ENCODE measurements around the gene GSTM3. TPM values are rescaled to one million over a fixed set of nuclear protein-coding genes. Genes with fewer than 3 reads are reported as not detected.

GSTM3 gene
- total RNA-seq, 2 donors from 2014 or later = 68.5 to 73.8 TPM

GRCh38 chr1:109718495-109718894, 22.3 kb downstream of the GSTM3 start:
- no peaks in the 10 kb centered on the region for H3K27me3 ChIP-seq
- ATAC-seq (peak; percentile 80), DNase-seq (peak in 2 of 4 donors; percentile 45 to 51)

GRCh38 chr1:109717729-109718128, 23.1 kb downstream of the GSTM3 start:
- H3K27me3 ChIP-seq = no peaks in the 10 kb centered on the region
- WGBS, 2 donors = 75 to 78% methylated on average over 5 of the region's 5 CpGs
- ATAC-seq (no peak), DNase-seq (no peak)
- H3K9me3 ChIP-seq = no peaks in the 10 kb centered on the region
- intact Hi-C loops (cut with DNase I) = loop anchor here (5.0 kb wide), 1 partner anchor 55 kb away; no protein-coding TSS in a partner anchor
- no peak overlapping the region for H3K4me3 ChIP-seq
- TF ChIP-seq CTCF (IDR thresholded peaks at IDR 0.05) (no peak), POLR2A (IDR thresholded peaks at IDR 0.05) (no peak)
- H3K4me1 ChIP-seq = no peaks in the 10 kb centered on the region
- H3K36me3 ChIP-seq (replicated peaks in 1 of 2; ENCODE audit: insufficient read depth in 1 of 2, low read depth in 2 of 2) = no peaks in the 10 kb centered on the region
- H3K27ac ChIP-seq = no peak overlapping the region

More at GRCh38 chr1:109718495-109718894, 22.3 kb downstream of the GSTM3 start:
- Histone ChIP-seq H3K36me3 (replicated peaks in 1 of 2; ENCODE audit: insufficient read depth in 1 of 2, low read depth in 2 of 2) (no peaks in the 10 kb centered on the region), H3K9me3 (no peaks in the 10 kb centered on the region), H3K27ac (no peak overlapping the region), H3K4me1 (peaks cover 1% of the 10 kb centered on the region), H3K4me3 (no peak overlapping the region)
- TF ChIP-seq POLR2A (IDR thresholded peaks at IDR 0.05) (no peak), CTCF (IDR thresholded peaks at IDR 0.05) (peak in 5 of 7 experiments; percentile 26 to 67 (median 43))
- 11 to 26% methylated on average over 2 of the region's 2 CpGs for WGBS, 2 donors
- intact Hi-C loops (cut with DNase I) = loop anchor here (5.0 kb wide), 1 partner anchor 54 kb away; no protein-coding TSS in a partner anchor

- no peaks in the 10 kb centered on the region for H3K27me3 ChIP-seq
- H3K9me3 ChIP-seq = no peaks in the 10 kb centered on the region
- H3K36me3 ChIP-seq (replicated peaks in 1 of 2; ENCODE audit: insufficient read depth in 1 of 2, low read depth in 2 of 2) = no peaks in the 10 kb centered on the region
- 67 to 68% methylated on average over 3 of the region's 3 CpGs for WGBS, 2 donors
- no peak for DNase-seq
- ATAC-seq = no peak
- TF ChIP-seq POLR2A (IDR thresholded peaks at IDR 0.05) (no peak), CTCF (IDR thresholded peaks at IDR 0.05) (no peak)
- no peak overlapping the region for H3K4me3 ChIP-seq
- H3K4me1 ChIP-seq = no peaks in the 10 kb centered on the region
- no peak overlapping the region for H3K27ac ChIP-seq
- intact Hi-C loops (cut with DNase I) = loop anchor here (5.0 kb wide), 1 partner anchor 56 kb away; no protein-coding TSS in a partner anchor
Observed at GRCh38 chr1:109716570-109717090, 24.2 kb downstream of the GSTM3 start.

GRCh38 chr1:109716121-109716520, 24.7 kb downstream of the GSTM3 start:
- TF ChIP-seq POLR2A (IDR thresholded peaks at IDR 0.05) (no peak), CTCF (IDR thresholded peaks at IDR 0.05) (no peak)
- Histone ChIP-seq H3K4me1 (no peaks in the 10 kb centered on the region), H3K27me3 (no peaks in the 10 kb centered on the region), H3K36me3 (replicated peaks in 1 of 2; ENCODE audit: insufficient read depth in 1 of 2, low read depth in 2 of 2) (no peaks in the 10 kb centered on the region), H3K9me3 (no peaks in the 10 kb centered on the region), H3K4me3 (no peak overlapping the region), H3K27ac (no peak overlapping the region)
- 67 to 87% methylated on average over 3 of the region's 3 CpGs for WGBS, 2 donors
- no peak for ATAC-seq
- DNase-seq = no peak
- intact Hi-C loops (cut with DNase I) = loop anchor here (5.0 kb wide), 1 partner anchor 56 kb away; no protein-coding TSS in a partner anchor

All from body of pancreas (tissue), 4 donors.